ENCODE data around the gene ARMC10. TPM values are rescaled to one million over a fixed set of nuclear protein-coding genes. Genes with fewer than 3 reads are reported as not detected.
"Not testable (repeated sequence)": the region's sequence is repeated elsewhere in the genome, so short reads cannot be mapped to it uniquely, and the experiment has no call there.

The ARMC10 gene
- total and polyA plus RNA-seq, 2 donors (not counting 3 experiments of a cell fraction or from before 2014, with no cell fraction given): 16.6 to 39.2 TPM

DNA sequence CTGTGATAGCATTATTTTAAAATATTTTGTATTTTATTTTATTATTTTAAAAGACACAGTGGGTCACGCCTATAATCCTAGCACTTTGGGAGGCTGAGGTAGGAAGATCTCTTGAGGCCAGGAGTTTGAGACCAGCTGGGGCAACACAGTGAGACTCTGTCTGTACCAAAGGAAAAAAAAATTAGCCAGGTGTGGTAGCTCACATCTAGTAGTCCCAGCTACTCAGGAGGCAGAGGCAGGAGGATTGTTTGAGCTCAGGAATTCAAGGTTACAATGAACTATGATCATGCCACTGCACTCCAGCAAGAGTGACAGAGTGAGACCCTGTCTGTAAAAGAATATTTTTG is 37.5 kb upstream of the ARMC10 start:
- dilution Hi-C loops (cut with MboI; ENCODE audit: extremely low pct_ligation_motif_present, low sequenced_read_pairs): no loop called here
- BruUV-seq (replicated peaks): no TSS peak
- Histone ChIP-seq H3K4me1 (ENCODE audit: control insufficient read depth, extremely low read depth, insufficient read depth, low read length) (no peaks in the 10 kb centered on the region), H2AFZ (ENCODE audit: low read depth, low read length) (no peak overlapping the region), H4K20me1 (replicated peaks; ENCODE audit: control insufficient read depth, extremely low read depth, insufficient read depth, low read length) (no peaks in the 10 kb centered on the region), H3K27me3 (ENCODE audit: control insufficient read depth in 2 of 2, insufficient read depth in 2 of 2, low read length in 2 of 2) (no peaks in the 10 kb centered on the region), H3K9me1 (replicated peaks; ENCODE audit: control insufficient read depth, extremely low read depth, insufficient read depth, low read length) (no peaks in the 10 kb centered on the region), H3K9ac (replicated peaks; ENCODE audit: extremely low read depth, insufficient read depth, low read length) (no peak overlapping the region), H3K9me3 (replicated peaks; ENCODE audit: control insufficient read depth, insufficient read depth, low read length) (no peaks in the 10 kb centered on the region), H3K27ac (ENCODE audit: insufficient read depth, low read depth, low read length) (no peak overlapping the region), H3K4me2 (ENCODE audit: insufficient read depth, low read length) (no peak overlapping the region), H3K79me2 (ENCODE audit: control insufficient read depth, insufficient read depth, low read length) (no peaks in the 10 kb centered on the region), H3K36me3 (ENCODE audit: control insufficient read depth in 2 of 2, extremely low read depth in 1 of 2, insufficient read depth in 2 of 2, low read length in 2 of 2) (no peaks in the 10 kb centered on the region), H3K4me3 (replicated peaks in 1 of 3; ENCODE audit: insufficient read depth in 1 of 3, low read depth in 1 of 3, low read length in 3 of 3) (no peak overlapping the region)
- TF ChIP-seq, protein P1, sequence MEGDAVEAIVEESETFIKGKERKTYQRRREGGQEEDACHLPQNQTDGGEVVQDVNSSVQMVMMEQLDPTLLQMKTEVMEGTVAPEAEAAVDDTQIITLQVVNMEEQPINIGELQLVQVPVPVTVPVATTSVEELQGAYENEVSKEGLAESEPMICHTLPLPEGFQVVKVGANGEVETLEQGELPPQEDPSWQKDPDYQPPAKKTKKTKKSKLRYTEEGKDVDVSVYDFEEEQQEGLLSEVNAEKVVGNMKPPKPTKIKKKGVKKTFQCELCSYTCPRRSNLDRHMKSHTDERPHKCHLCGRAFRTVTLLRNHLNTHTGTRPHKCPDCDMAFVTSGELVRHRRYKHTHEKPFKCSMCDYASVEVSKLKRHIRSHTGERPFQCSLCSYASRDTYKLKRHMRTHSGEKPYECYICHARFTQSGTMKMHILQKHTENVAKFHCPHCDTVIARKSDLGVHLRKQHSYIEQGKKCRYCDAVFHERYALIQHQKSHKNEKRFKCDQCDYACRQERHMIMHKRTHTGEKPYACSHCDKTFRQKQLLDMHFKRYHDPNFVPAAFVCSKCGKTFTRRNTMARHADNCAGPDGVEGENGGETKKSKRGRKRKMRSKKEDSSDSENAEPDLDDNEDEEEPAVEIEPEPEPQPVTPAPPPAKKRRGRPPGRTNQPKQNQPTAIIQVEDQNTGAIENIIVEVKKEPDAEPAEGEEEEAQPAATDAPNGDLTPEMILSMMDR (IDR thresholded peaks at IDR 0.05; ENCODE audit: extremely low read depth in 1 of 2, insufficient read depth in 1 of 2, low read depth in 1 of 2, low read length in 2 of 2): no peak
- TF ChIP-seq POLR2A (IDR thresholded peaks at IDR 0.05; ENCODE audit: low read depth, low read length) (no peak), GATA2 (IDR thresholded peaks at IDR 0.05; ENCODE audit: insufficient read depth, insufficient read length, low read depth, low read length) (no peak), POLR2AphosphoS5 (IDR thresholded peaks at IDR 0.05; ENCODE audit: insufficient read depth, low read depth, low read length) (no peak), FOS (IDR thresholded peaks at IDR 0.05; ENCODE audit: borderline replicate concordance, insufficient read depth, low read length) (no peak), MYC (IDR thresholded peaks at IDR 0.05; ENCODE audit: low read depth, low read length) (no peak)
- TF ChIP-seq, protein P2, sequence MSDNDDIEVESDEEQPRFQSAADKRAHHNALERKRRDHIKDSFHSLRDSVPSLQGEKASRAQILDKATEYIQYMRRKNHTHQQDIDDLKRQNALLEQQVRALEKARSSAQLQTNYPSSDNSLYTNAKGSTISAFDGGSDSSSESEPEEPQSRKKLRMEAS (IDR thresholded peaks at IDR 0.05; ENCODE audit: insufficient read depth, insufficient read length): no peak
- DNase-seq (ENCODE audit: low read depth, low spot score): no peak
- intact Hi-C loops (cut with micrococcal nuclease): no loop called here
- ChIA-PET CTCF (interaction anchor here (1.1 to 2.0 kb wide), 2 partner anchors 12 to 25 kb away, joined by 3 to 7 read pairs; no protein-coding TSS in a partner anchor), POLR2A (no interaction called here)
- peak; percentile 38 for FAIRE-seq

DNA sequence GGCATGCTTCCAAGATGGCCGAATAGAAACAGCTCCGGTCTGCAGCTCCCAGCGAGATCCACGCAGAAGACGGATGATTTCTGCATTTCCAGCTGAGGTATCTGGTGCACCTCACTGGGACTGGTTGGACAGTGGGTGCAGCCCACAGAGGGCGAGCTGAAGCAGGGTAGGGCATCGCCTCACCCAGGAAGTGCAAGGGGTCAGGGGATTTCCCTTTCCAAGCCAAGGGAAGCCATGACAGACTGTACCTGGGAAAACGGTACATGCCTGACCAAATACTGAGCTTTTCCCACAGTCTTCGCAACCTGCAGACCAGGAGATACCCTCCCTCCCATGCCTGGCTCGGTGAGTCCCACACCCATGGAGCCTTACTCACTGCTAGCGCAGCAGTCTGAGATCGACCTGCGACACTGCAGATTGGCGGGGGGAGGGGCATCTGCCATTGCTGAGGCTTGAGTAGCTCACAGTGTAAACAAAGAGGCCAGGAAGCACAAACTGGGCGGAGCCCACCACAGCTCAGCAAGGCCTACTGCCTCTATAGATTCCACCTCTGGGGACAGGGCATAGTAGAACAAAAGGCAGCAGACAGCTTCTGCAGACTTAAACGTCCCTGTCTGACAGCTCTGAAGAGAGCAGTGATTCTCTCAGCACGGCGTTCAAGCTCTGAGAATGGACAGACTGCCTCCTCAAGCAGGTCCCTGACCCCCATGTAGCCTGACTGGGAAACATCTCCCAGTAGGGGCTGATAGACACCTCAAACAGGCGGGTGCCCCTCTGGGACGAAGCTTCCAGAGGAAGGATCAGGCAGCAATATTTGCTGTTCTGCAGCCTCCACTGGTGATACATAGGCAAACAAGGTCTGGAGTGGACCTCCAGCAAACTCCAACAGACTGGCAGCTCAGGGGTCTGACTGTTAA is 36.9 kb upstream of the ARMC10 start:
- POLR2A ChIA-PET; BruUV-seq (replicated peaks); H3K4me1 ChIP-seq (ENCODE audit: control insufficient read depth, extremely low read depth, insufficient read depth, low read length); H4K20me1 ChIP-seq (replicated peaks; ENCODE audit: control insufficient read depth, extremely low read depth, insufficient read depth, low read length); FAIRE-seq; H3K27ac ChIP-seq (ENCODE audit: insufficient read depth, low read depth, low read length); H3K9me3 ChIP-seq (replicated peaks; ENCODE audit: control insufficient read depth, insufficient read depth, low read length); intact Hi-C loops (cut with micrococcal nuclease); H2AFZ ChIP-seq (ENCODE audit: low read depth, low read length); H3K27me3 ChIP-seq (ENCODE audit: control insufficient read depth in 2 of 2, insufficient read depth in 2 of 2, low read length in 2 of 2); H3K36me3 ChIP-seq (ENCODE audit: control insufficient read depth in 2 of 2, extremely low read depth in 1 of 2, insufficient read depth in 2 of 2, low read length in 2 of 2); H3K79me2 ChIP-seq (ENCODE audit: control insufficient read depth, insufficient read depth, low read length); H3K9me1 ChIP-seq (replicated peaks; ENCODE audit: control insufficient read depth, extremely low read depth, insufficient read depth, low read length); DNase-seq (ENCODE audit: low read depth, low spot score); H3K4me3 ChIP-seq (replicated peaks in 1 of 3; ENCODE audit: insufficient read depth in 1 of 3, low read depth in 1 of 3, low read length in 3 of 3); H3K9ac ChIP-seq (replicated peaks; ENCODE audit: extremely low read depth, insufficient read depth, low read length); dilution Hi-C loops (cut with MboI; ENCODE audit: extremely low pct_ligation_motif_present, low sequenced_read_pairs); H3K4me2 ChIP-seq (ENCODE audit: insufficient read depth, low read length): not testable (repeated sequence)
- CTCF ChIA-PET: interaction anchor here (0.8 to 2.0 kb wide), 3 partner anchors 11 to 24 kb away, joined by 3 to 7 read pairs (median 3); no protein-coding TSS in a partner anchor

DNA sequence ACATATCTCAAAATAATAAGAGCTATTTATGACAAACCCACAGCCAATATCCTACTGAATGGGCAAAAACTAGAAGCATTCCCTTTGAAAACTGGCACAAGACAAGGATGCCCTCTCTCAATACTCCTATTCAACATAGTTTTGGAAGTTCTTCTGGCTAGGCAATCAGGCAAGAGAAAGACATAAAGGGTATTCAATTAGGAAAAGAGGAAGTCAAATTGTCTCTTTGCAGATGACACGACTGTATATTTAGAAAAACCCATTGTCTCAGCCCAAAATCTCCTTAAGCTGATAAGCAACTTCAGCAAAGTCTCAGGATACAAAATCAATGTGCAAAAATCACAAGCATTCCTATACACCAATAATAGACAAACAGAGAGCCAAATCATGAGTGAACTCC is 33.1 kb upstream of the ARMC10 start:
- H3K9me3 ChIP-seq (replicated peaks; ENCODE audit: control insufficient read depth, insufficient read depth, low read length); H3K36me3 ChIP-seq (ENCODE audit: control insufficient read depth in 2 of 2, extremely low read depth in 1 of 2, insufficient read depth in 2 of 2, low read length in 2 of 2); dilution Hi-C loops (cut with MboI; ENCODE audit: extremely low pct_ligation_motif_present, low sequenced_read_pairs); H3K4me2 ChIP-seq (ENCODE audit: insufficient read depth, low read length); FAIRE-seq; POLR2A ChIA-PET; H3K4me1 ChIP-seq (ENCODE audit: control insufficient read depth, extremely low read depth, insufficient read depth, low read length); H3K79me2 ChIP-seq (ENCODE audit: control insufficient read depth, insufficient read depth, low read length); H3K4me3 ChIP-seq (replicated peaks in 1 of 3; ENCODE audit: insufficient read depth in 1 of 3, low read depth in 1 of 3, low read length in 3 of 3); H3K27ac ChIP-seq (ENCODE audit: insufficient read depth, low read depth, low read length); H4K20me1 ChIP-seq (replicated peaks; ENCODE audit: control insufficient read depth, extremely low read depth, insufficient read depth, low read length); H3K9me1 ChIP-seq (replicated peaks; ENCODE audit: control insufficient read depth, extremely low read depth, insufficient read depth, low read length); CTCF ChIA-PET; DNase-seq (ENCODE audit: low read depth, low spot score); intact Hi-C loops (cut with micrococcal nuclease); H3K9ac ChIP-seq (replicated peaks; ENCODE audit: extremely low read depth, insufficient read depth, low read length); H3K27me3 ChIP-seq (ENCODE audit: control insufficient read depth in 2 of 2, insufficient read depth in 2 of 2, low read length in 2 of 2); H2AFZ ChIP-seq (ENCODE audit: low read depth, low read length); BruUV-seq (replicated peaks): not testable (repeated sequence)

Data from endothelial cell of umbilical vein (primary cell).